BE2C (cell line): Measurements from ENCODE around the gene BICDL1.

ENCODE experiments used
- DNase-seq: peaks from one replicate; pipeline ENCODE4 v3.0.0-alpha.2; 2020
- H3K27me3 ChIP-seq: fragments of 250-450 bp; sonication (Bioruptor Pico); 2 replicates; pipeline ENCODE4 v1.5.1; 2020; ENCODE audit warnings: mild to moderate bottlenecking
- H3K36me3 ChIP-seq: fragments of 250-450 bp; sonication (Bioruptor Pico); 2 replicates; pipeline ENCODE4 v1.5.1; 2020; ENCODE audit warnings: mild to moderate bottlenecking
- H3K4me1 ChIP-seq: fragments of 250-450 bp; sonication (Bioruptor Pico); 2 replicates; pipeline ENCODE4 v1.5.1; 2020
- H3K4me3 ChIP-seq: 2 replicates; pipeline ENCODE4 v1.5.1; 2011; ENCODE audit warnings: low read depth, low read length
- H3K9me3 ChIP-seq: fragments of 250-450 bp; sonication (Bioruptor Pico); 2 replicates; pipeline ENCODE4 v1.5.1; 2020
- TF ChIP-seq, protein P1 (sequence below): IDR thresholded peaks from 2 replicates; pipeline ENCODE4 v1.5.1; 2012; ENCODE audit warnings: mild to moderate bottlenecking, low read depth, low read length

The BICDL1 gene

DNA sequence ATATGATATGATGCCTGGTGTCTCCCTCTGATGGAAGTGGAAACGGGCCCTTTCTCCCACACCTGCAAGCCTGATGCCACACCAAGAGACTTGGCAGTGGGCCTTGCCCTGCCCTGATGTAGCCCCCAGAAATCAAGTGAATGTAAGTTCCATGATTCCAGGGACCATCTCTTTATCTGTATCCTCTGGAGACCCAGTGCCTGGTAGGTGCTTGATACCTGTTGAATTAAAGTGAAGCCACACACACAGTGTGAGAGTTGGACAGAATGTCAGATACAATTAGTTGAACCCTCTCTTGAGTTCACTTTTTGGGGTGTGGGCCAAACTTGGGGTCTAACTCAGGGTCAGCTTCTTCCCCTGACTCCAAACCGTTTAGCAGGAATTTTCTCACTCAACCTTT is 132.3 kb downstream of the BICDL1 start:
- Histone ChIP-seq H3K36me3 (peaks cover 7% of the 10 kb centered on the region), H3K4me3 (no peak overlapping the region), H3K27me3 (no peaks in the 10 kb centered on the region), H3K9me3 (no peaks in the 10 kb centered on the region), H3K4me1 (no peaks in the 10 kb centered on the region)
- TF ChIP-seq, protein P1, sequence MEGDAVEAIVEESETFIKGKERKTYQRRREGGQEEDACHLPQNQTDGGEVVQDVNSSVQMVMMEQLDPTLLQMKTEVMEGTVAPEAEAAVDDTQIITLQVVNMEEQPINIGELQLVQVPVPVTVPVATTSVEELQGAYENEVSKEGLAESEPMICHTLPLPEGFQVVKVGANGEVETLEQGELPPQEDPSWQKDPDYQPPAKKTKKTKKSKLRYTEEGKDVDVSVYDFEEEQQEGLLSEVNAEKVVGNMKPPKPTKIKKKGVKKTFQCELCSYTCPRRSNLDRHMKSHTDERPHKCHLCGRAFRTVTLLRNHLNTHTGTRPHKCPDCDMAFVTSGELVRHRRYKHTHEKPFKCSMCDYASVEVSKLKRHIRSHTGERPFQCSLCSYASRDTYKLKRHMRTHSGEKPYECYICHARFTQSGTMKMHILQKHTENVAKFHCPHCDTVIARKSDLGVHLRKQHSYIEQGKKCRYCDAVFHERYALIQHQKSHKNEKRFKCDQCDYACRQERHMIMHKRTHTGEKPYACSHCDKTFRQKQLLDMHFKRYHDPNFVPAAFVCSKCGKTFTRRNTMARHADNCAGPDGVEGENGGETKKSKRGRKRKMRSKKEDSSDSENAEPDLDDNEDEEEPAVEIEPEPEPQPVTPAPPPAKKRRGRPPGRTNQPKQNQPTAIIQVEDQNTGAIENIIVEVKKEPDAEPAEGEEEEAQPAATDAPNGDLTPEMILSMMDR: no peak
- no peak for DNase-seq

DNA sequence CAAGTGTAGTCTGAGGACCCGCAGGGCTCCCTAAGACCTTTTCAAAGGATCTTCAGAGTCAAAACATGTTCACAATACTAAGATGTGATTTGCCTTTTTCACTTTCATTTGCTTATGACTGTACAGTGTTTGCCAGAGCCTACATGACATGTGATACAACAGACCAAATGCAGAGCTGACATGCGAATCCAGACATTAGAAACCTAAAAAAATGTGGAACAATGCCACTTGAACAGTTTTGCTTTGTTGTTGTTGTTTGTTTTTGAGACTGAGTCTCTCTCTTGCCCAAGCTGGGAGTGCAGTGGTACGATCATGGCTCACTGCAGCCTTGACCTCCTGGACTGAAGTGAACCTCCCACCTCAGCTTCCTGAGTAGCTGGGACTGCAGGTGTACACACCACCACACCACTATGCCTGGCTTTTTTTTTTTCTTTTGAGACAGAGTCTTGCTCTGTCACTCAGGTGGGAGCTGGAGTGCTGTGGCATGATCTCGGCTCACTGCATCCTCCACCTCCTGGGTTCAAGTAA is 132.8 kb downstream of the BICDL1 start:
- no peak for DNase-seq
- Histone ChIP-seq H3K27me3 (no peaks in the 10 kb centered on the region), H3K4me1 (no peaks in the 10 kb centered on the region), H3K9me3 (no peaks in the 10 kb centered on the region), H3K4me3 (no peak overlapping the region), H3K36me3 (peaks cover 12% of the 10 kb centered on the region)
- TF ChIP-seq, protein P1: no peak

DNA sequence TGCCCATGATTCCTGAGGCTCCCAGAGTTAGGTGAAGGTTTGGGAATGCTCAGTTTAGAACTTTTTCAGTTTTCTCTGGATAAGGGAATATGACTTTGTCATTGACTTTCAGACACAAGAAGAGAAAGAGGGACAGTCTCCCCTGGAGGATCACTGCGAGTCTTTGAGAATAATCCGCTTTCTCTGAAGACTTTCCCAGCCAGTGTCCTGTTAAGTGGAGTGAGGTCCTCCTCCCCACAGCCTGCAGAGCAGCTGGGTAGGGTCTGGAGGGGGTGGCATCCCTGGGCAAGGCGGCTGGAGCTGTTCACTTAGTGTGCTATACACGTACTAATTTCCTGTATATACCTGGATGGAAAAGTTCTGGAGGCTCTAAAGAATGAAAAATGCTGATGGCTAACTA is 136.0 kb downstream of the BICDL1 start:
- TF ChIP-seq, protein P1: no peak
- peaks cover 44% of the 10 kb centered on the region for H3K36me3 ChIP-seq
- no peak for DNase-seq
- no peaks in the 10 kb centered on the region for H3K9me3 ChIP-seq
- no peaks in the 10 kb centered on the region for H3K27me3 ChIP-seq
- no peaks in the 10 kb centered on the region for H3K4me1 ChIP-seq
- no peak overlapping the region for H3K4me3 ChIP-seq

DNA sequence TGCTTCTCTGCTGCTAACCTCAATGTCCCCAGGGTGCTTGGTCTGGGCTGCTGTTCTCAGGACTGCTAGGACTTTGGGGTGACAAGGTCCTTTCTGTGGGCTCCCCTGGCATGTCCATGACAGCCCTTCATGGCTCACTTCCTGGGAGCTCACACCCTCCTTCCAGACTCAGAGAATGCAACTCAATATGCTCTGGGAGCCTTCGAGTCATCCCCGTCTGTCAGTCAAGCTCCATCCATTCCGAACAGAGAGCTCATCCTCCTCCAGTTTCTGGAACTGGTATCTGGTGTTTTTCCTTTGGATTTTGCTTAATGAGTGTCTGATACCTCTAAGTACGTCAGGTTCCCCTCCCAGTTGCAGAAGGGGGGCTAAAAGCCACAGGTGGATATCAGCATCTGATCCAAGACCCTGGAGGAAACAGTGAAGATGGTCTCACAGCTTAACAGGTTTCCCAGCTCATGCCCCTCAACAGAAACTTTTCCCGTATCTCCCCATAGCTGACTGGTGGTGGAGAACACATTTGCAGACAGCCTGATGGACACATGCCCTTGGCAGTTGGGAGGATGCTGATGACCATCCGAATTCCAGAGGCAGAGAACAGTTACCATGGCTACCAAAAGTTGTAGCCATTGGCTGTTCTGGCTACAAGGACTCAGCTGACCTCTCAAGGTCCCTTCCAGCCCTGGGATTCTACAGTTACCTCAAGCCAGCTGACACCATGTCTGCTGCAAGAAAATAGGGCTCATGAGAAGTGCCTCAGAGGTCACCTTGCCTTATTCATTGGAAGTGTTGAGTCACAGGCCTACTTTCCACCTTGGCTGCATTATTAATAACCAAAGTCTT is 137.0 kb downstream of the BICDL1 start:
- TF ChIP-seq, protein P1: no peak
- H3K36me3 ChIP-seq: peaks cover 54% of the 10 kb centered on the region
- no peak for DNase-seq

DNA sequence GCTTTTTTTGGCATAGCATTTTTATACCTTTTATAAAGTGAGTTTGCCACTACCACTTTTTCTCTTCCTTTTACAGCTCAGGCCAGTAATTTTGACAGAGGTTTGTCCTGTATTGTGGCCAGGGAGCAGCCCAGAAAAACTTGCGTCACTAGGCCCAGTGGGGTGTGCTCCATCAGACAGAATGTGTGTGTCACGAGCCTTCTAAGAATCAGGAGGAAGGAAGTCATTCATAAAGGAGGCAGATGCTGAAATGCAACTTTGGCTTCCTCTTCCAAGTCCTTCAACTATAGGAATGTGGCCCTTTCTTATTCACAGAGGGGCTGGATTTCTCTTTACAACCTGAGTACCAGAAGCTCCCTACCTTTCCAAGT is 137.6 kb downstream of the BICDL1 start:
- DNase-seq: no peak
- no peaks in the 10 kb centered on the region for H3K9me3 ChIP-seq
- H3K36me3 ChIP-seq: peaks cover 60% of the 10 kb centered on the region
- H3K27me3 ChIP-seq: no peaks in the 10 kb centered on the region
- TF ChIP-seq, protein P1: no peak
- H3K4me1 ChIP-seq: no peaks in the 10 kb centered on the region
- H3K4me3 ChIP-seq: no peak overlapping the region

More for the DNA sequence above, 137.0 kb downstream of the BICDL1 start:
- H3K27me3 ChIP-seq: no peaks in the 10 kb centered on the region
- H3K4me1 ChIP-seq: no peaks in the 10 kb centered on the region
- no peaks in the 10 kb centered on the region for H3K9me3 ChIP-seq
- H3K4me3 ChIP-seq: no peak overlapping the region

DNA sequence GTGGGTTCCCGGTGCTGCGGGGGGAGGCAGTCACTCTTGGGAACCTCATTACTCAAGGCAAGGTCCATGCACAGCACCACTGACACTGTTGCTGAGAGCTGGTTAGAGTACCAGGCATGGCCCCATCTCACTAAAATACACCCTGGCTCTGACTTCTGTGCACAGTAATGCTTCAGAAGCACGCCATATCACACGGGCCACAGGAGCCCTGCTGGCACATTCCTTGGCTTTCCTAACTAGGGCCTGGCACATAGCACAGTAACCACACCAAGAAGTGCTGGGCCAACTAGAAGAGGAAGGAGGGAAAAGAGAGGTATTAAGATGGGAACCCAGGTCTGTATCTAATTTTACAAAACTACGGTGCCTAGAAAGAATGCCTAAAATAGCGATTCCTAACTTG is 141.0 kb downstream of the BICDL1 start:
- no peaks in the 10 kb centered on the region for H3K4me1 ChIP-seq
- H3K4me3 ChIP-seq: no peak overlapping the region
- DNase-seq: no peak
- H3K9me3 ChIP-seq: no peaks in the 10 kb centered on the region
- TF ChIP-seq, protein P1: no peak
- no peaks in the 10 kb centered on the region for H3K27me3 ChIP-seq
- H3K36me3 ChIP-seq: peaks cover 93% of the 10 kb centered on the region
